Mucosa of descending colon (tissue), 3 donors: ENCODE data around the gene CERCAM. TPM values are rescaled to one million over a fixed set of nuclear protein-coding genes. Genes with fewer than 3 reads are reported as not detected.

ENCODE experiments used
- ATAC-seq: fragments of 200-7000 bp; cut with Tn5 transposase; one replicate; pipeline ENCODE4 v1.9.1; 2020; ENCODE audit warnings: mild to moderate bottlenecking, moderate library complexity
- DNase-seq, 3 donors: peaks; one replicate each; pipeline ENCODE4 v3.0.0-alpha.2; 2020
- H3K36me3 ChIP-seq: fragments of 200-600 bp; one replicate; pipeline ENCODE4 v1.8.0; 2021; ENCODE audit warnings: low read depth, mild to moderate bottlenecking
- H3K4me1 ChIP-seq: fragments of 200-600 bp; one replicate; pipeline ENCODE4 v1.8.0; 2021; ENCODE audit warnings: low read depth, mild to moderate bottlenecking
- H3K4me3 ChIP-seq: fragments of 200-600 bp; one replicate; pipeline ENCODE4 v1.8.0; 2021; ENCODE audit warnings: mild to moderate bottlenecking
- H3K9me3 ChIP-seq: fragments of 200-600 bp; one replicate; pipeline ENCODE4 v1.8.0; 2021; ENCODE audit warnings: mild to moderate bottlenecking
- CTCF ChIP-seq: fragments of 200-600 bp; IDR thresholded peaks from one replicate; pipeline ENCODE4 v1.8.0; 2022; ENCODE audit warnings: antibody characterized with exemption, mild to moderate bottlenecking
- intact Hi-C, 2 donors: fragments of 100-400 bp; cut with DNase I in 1 of 2; cut with micrococcal nuclease in 1 of 2; formaldehyde crosslinking; loops; one replicate each; pipeline versions ENCODE4 v1.11.0 to v1.11.1; 2022; cut with DNase I, micrococcal nuclease
- total RNA-seq, 3 donors: library from RNA; stranded (reverse); fragmentation: NEBNext Ultra II Directional in 2 of 3; extraction: Animal tissue kit (Norgen Biotek cat#: 25700) in 2 of 3; gene quantifications; one replicate each; pipeline versions ENCODE4 v1.2.1 to v1.2.4, GENCODE V29; 2021 to 2023
- donor health status: DM: no; HTN: no; CAD: no; lungs with moderate emphysema.
- donor health status: DM: no; HTN: no; CAD: no.
- donor health status: DM: no; HTN: yes; CAD: no.

CERCAM gene
- total RNA-seq, 3 donors from 2014 or later: 4.1 to 20.9 (median 11.5) TPM

GRCh38 chr9:128394379-128395168, 26.1 kb upstream of the CERCAM start:
- intact Hi-C loops: no loop called here
- no peak for ATAC-seq
- TF ChIP-seq CTCF: no peak

GRCh38 chr9:128396970-128397613, 23.6 kb upstream of the CERCAM start:
- DNase-seq (peak in 1 of 3 donors; percentile 8), ATAC-seq (peak; percentile 32)
- Histone ChIP-seq H3K36me3 (no peaks in the 10 kb centered on the region), H3K4me3 (no peak overlapping the region), H3K9me3 (no peaks in the 10 kb centered on the region), H3K4me1 (no peaks in the 10 kb centered on the region)
- TF ChIP-seq CTCF: no peak
- intact Hi-C loops: no loop called here

More at GRCh38 chr9:128394379-128395168, 26.1 kb upstream of the CERCAM start:
- H3K9me3 ChIP-seq: no peaks in the 10 kb centered on the region
- no peak overlapping the region for H3K4me3 ChIP-seq
- no peaks in the 10 kb centered on the region for H3K36me3 ChIP-seq
- H3K4me1 ChIP-seq: no peaks in the 10 kb centered on the region
- no peak for DNase-seq

DNA sequence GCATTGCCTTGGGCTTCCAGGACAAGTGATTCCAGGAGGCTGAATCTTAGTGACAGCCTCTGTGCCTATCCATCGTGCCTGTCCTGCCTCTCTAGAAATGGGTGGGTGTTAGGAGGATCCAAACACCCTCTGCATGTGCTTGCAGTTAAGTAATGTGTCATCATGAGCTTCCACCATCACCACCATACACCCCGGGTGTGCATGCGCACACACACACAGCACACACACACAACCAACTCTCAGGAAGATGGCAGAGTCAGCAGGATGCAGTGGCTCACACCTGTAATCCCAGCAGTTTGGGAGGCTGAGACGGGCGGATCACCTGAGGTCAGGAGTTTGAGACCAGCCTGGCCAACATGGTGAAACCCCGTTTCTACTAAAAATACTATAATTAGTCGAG, 22.8 kb upstream of the CERCAM start:
- no peak for DNase-seq

GRCh38 chr9:128399861-128400260, 20.8 kb upstream of the CERCAM start:
- intact Hi-C loops: no loop called here
- DNase-seq (no peak), ATAC-seq (no peak)
- Histone ChIP-seq H3K9me3 (no peaks in the 10 kb centered on the region), H3K4me1 (no peaks in the 10 kb centered on the region), H3K36me3 (no peaks in the 10 kb centered on the region), H3K4me3 (no peak overlapping the region)
- no peak for TF ChIP-seq CTCF

More for the DNA sequence above, 22.8 kb upstream of the CERCAM start:
- Histone ChIP-seq H3K36me3 (no peaks in the 10 kb centered on the region), H3K9me3 (no peaks in the 10 kb centered on the region), H3K4me1 (no peaks in the 10 kb centered on the region), H3K4me3 (no peak overlapping the region)
- TF ChIP-seq CTCF: no peak
- intact Hi-C loops: no loop called here
- ATAC-seq: no peak

GRCh38 chr9:128404560-128404959, 16.1 kb upstream of the CERCAM start:
- no peaks in the 10 kb centered on the region for H3K9me3 ChIP-seq
- intact Hi-C loops: no loop called here
- no peak for DNase-seq
- no peak for ATAC-seq
- no peaks in the 10 kb centered on the region for H3K36me3 ChIP-seq
- no peak overlapping the region for H3K4me3 ChIP-seq
- no peak for TF ChIP-seq CTCF
- no peaks in the 10 kb centered on the region for H3K4me1 ChIP-seq
